ENCODE data around the gene NPHP3. TPM values are rescaled to one million over a fixed set of nuclear protein-coding genes. Genes with fewer than 3 reads are reported as not detected.

The NPHP3 gene
- total RNA-seq, 1 experiment from 2014 or later, result 10.8 TPM

DNA sequence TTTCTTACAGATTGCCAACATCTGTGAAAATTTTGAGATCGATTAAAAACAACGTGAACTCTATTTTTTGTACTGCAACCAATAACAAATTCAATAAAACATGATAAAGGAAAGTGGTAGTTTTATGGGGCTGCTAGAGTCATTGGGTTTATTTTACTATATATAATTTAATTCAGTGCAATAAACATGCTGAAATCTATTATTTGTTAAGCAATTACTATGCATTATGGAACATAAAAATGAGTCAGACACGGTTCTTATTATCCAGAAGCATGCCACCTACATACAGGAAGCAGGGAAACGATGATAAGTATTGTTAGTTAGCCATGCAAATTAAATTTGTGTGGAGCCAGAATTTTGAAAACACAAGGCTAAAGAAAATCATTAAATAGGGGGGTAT is 27.2 kb downstream of the NPHP3 start:
- Histone ChIP-seq H3K79me2 (ENCODE audit: insufficient read depth, low read length) (no peaks in the 10 kb centered on the region), H3K18ac (ENCODE audit: insufficient read length, low read depth, low read length) (no peak overlapping the region), H3K79me1 (ENCODE audit: insufficient read depth, low read depth, low read length, poor library complexity, severe bottlenecking) (no peaks in the 10 kb centered on the region), H3K4me2 (ENCODE audit: insufficient read depth, insufficient read length, low read length) (no peak overlapping the region), H4K91ac (ENCODE audit: insufficient read length, low read depth, low read length) (no peak overlapping the region), H4K20me1 (ENCODE audit: control insufficient read depth, insufficient read depth, insufficient read length) (no peaks in the 10 kb centered on the region), H2BK15ac (ENCODE audit: low read depth, low read length) (no peak overlapping the region), H2AFZ (ENCODE audit: low read length) (no peak overlapping the region), H4K5ac (ENCODE audit: insufficient read length, low read depth, low read length) (no peak overlapping the region), H3K14ac (ENCODE audit: insufficient read depth, low read length) (no peak overlapping the region), H2BK120ac (ENCODE audit: low read depth, low read length, poor library complexity, severe bottlenecking) (no peak overlapping the region), H2BK5ac (ENCODE audit: insufficient read length, low read length) (no peak overlapping the region), H3K27ac (ENCODE audit: insufficient read length, low read depth, low read length) (no peak overlapping the region), H2BK12ac (ENCODE audit: insufficient read length, low read depth, low read length) (no peak overlapping the region), H2BK20ac (ENCODE audit: low read depth, low read length, poor library complexity, severe bottlenecking) (no peak overlapping the region), H2AK5ac (ENCODE audit: insufficient read length, low read length) (no peak overlapping the region), H4K8ac (replicated peaks; ENCODE audit: insufficient read length, low read depth, low read length) (no peak overlapping the region), H3K56ac (ENCODE audit: insufficient read length, low read depth, low read length) (no peak overlapping the region), H3K9me3 (ENCODE audit: control insufficient read depth, low read depth, low read length) (no peaks in the 10 kb centered on the region), H3K4ac (ENCODE audit: low read depth, low read length) (no peak overlapping the region), H3T11ph (ENCODE audit: low read length) (no peak overlapping the region), H3K9ac (ENCODE audit: extremely low read depth, insufficient read length, low read length) (no peak overlapping the region), H3K23ac (ENCODE audit: insufficient read length, low read depth, low read length) (no peak overlapping the region), H3K23me2 (ENCODE audit: insufficient read length, low read depth, low read length, poor library complexity, severe bottlenecking) (no peaks in the 10 kb centered on the region), H3K27me3 (ENCODE audit: insufficient read depth, low read length) (no peaks in the 10 kb centered on the region), H3K4me1 (ENCODE audit: insufficient read depth, low read length) (no peaks in the 10 kb centered on the region)
- no peak for DNase-seq
- H3K36me3 Mint-ChIP-seq (ENCODE audit: insufficient read depth in 1 of 3, low read depth in 3 of 3), result peaks cover 10 to 50% (median 43%) of the 10 kb centered on the region in 3 experiments; a peak in 6 of 7 replicates
- TF ChIP-seq, protein P1, sequence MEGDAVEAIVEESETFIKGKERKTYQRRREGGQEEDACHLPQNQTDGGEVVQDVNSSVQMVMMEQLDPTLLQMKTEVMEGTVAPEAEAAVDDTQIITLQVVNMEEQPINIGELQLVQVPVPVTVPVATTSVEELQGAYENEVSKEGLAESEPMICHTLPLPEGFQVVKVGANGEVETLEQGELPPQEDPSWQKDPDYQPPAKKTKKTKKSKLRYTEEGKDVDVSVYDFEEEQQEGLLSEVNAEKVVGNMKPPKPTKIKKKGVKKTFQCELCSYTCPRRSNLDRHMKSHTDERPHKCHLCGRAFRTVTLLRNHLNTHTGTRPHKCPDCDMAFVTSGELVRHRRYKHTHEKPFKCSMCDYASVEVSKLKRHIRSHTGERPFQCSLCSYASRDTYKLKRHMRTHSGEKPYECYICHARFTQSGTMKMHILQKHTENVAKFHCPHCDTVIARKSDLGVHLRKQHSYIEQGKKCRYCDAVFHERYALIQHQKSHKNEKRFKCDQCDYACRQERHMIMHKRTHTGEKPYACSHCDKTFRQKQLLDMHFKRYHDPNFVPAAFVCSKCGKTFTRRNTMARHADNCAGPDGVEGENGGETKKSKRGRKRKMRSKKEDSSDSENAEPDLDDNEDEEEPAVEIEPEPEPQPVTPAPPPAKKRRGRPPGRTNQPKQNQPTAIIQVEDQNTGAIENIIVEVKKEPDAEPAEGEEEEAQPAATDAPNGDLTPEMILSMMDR (conservative IDR thresholded peaks at IDR 0.05), result no peak
- H3K4me1 Mint-ChIP-seq, result no peaks in the 10 kb centered on the region
- H3K27ac Mint-ChIP-seq, result no peak overlapping the region
- H3K4me3 Mint-ChIP-seq, result no peak overlapping the region
- H3K27me3 Mint-ChIP-seq (ENCODE audit: low read depth), result no peaks in the 10 kb centered on the region
- no CpG with 5 or more reads among the region's 4 CpGs for WGBS (ENCODE audit: extremely low coverage, insufficient read length, low lambda C conversion rate)
- H3K9me3 Mint-ChIP-seq, result no peaks in the 10 kb centered on the region

Data from H9 (cell line).